ENCODE measurements around the gene JAML.

DNA sequence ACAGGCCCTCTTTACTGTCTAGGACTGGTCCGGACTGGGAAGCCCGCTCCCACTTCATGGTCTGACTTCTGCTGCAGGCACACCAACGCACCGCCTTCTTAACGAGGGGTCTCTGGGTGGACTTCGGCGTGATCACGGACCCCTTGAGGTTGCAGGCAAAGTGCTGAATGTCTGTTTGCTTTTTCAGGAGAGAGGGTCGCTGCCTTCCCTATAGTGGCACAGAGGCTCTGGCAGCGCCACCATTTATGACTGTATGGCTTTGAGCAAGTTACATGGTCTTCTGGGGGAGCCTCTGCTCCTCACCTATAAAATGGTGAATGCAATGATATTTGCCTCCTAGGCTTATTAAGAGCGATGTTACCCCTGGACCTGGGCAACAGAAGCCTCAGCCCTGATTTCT lies 70.8 kb downstream of the JAML start:
- TF ChIP-seq YY1 (IDR thresholded peaks at IDR 0.05; ENCODE audit: insufficient read depth, insufficient read length) (no peak), ZNF274 (IDR thresholded peaks at IDR 0.05; ENCODE audit: low read depth, low read length) (no peak)
